TTC549 (cell line): ENCODE results near the gene NPTXR.

ENCODE experiments used
- FAIRE-seq: peaks from 2 replicates; lab custom pipeline; 2012; peaks lifted over from hg19 to GRCh38; lab: Jason Lieb, UNC

The NPTXR gene

DNA sequence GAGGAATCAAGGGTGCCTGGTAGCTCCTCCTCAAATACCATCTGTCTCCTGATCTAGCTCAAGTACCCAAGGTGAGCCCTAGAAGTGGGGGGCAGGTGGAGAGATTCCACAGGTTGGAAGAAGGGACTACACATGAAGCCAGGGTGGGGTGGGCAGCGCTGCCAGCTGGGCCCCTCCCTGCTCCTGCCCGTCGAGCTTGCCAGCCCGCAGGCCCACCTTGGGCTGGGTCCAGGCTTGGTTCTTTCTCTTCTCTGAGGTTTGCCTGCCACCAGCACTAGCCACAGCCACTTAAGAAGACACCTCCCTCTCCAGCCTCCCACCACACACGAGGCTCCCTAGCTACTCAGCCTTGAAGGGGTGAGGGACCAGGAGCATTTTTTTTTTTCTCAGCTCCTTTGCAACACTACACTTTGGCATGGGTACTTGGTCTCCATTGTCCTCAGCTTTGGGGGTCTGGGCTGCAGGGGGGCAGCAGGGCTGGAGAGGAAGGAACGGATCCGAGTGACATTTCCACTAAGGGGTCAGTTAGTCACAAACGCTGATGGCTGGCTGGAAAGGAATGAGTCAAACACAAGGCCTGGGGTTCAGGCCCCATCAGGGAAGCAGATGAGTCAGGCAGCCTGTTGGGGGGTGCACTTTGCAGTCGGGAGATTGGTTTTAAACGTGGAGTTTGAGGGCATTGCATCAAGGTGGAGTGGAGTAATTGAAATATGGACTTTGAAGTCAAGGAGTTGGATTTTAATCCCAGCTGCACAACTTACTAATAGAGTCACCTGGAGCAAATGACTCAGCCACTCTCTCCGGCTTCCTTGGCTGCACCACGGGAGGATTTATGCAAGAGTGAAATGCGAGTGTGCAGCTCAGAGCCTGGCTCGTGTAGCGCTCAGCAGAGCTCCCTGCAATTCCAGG, 7.4 kb upstream of the NPTXR start:
- no peak for FAIRE-seq

GRCh38 chr22:38850399-38850798, 6.6 kb upstream of the NPTXR start:
- FAIRE-seq: no peak

GRCh38 chr22:38849811-38850210, 6.0 kb upstream of the NPTXR start:
- no peak for FAIRE-seq

DNA sequence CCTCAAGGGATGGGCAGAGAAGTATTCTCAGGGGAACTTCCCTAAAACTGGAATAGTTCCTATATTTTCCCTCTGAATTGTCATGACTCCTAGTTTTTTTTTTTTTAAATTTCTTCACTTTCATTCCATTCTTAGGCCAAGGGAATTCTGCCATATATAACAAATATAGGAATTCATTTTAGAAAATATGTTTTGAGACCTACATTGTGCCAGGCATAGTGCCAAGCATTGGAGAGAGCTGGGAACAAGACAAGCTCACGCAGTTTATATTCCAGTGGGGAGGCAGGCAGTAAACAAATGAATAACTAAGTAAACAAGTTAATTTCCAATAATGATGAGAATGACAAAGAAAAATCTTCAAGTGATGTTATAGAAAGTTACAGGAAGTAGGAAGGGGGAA, 2.6 kb upstream of the NPTXR start:
- FAIRE-seq: no peak

DNA sequence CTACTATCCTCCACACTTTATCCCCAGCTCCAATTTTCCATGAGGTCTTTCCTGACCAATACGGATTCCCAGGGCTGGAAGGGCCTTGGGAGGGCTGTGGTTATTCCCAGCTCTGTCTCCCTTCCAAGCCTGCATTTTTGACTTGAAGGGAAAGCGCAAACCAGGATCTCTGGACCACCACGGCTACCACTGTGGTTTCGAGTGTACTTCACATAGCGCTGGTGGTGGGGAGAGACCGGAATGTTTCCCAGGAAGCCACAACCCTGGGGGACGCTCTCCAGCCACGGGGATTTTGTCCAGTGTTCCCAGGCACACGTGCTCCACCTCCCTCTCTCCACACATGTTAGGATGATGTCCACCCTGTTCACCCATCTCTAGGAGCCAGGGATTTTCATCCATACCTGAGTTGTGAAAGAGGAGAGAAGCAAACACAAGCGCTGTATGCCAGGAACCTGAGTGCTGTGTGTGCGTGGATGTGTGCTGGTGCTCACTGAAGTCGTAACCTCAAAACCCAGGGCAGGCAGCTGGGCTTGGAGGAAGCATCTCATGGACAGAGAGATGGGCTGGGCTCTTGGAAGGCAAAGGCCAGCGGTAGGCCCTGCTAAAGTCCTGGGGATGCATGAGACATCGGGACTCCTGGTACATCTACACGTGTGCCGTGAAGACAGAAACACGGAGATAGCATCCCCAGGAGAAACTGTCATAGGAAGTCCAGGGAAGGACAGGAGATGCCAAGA, 1.3 kb upstream of the NPTXR start:
- no peak for FAIRE-seq

DNA sequence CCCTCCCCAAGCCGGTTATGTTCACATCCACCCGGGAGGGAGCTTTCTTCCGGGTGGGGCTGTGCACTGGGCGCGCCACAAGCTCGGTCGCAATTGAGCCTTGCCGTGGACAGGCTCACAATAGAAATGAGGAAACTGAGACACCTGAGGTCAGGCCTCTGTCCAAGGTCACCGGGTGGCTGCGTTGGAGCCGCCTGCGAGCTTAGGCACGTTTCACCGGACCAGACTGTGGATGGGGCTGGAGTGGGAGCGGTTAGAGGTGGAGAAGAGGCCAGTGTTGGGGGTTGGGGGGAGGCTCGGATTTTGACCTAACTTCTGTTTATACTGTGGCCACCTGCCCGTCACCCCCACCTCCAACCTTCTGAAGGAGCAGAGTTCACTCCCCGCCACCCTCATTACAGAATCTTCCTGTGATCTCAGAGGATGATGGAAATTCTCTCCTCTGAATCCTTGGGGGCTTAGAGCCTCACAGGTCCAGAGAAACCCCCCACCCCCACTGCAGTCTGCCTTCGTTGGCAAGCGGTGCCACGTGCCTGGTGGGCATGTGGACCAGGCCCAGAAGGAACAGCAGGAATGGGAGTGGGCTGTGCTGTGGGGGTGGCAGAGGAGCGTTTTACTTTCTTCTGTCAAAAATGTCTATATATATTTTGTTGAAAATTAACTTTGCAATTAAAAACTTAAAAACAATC, 631 bp upstream of the NPTXR start:
- FAIRE-seq: no peak

GRCh38 chr22:38843201-38843656, 599 bp downstream of the NPTXR start:
- FAIRE-seq: no peak

- FAIRE-seq: no peak
These were observed 1.2 kb downstream of the NPTXR start for GRCh38 chr22:38842512-38843200.

- no peak for FAIRE-seq
These were observed 2.2 kb downstream of the NPTXR start for GRCh38 chr22:38841635-38842034.

DNA sequence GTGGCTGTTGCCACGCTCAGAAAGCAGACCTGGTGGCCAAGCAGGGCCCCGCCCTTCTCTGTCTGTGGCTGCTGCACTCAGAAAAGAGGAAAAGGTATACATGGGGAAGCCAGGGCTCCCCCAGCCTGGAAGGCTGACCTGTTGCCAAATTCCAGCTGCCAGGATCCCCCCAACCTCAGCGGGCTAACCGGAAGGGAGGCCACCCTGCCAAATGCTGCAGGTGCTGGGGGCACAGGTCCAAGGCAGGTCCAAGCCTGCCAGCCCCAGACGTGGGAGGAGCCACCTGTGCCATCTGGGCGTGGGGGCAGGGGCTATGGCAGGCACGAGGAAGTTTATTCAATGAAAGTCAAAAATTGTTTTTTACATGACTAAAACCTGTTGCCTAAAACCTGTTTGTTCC, 2.6 kb downstream of the NPTXR start:
- FAIRE-seq: no peak

DNA sequence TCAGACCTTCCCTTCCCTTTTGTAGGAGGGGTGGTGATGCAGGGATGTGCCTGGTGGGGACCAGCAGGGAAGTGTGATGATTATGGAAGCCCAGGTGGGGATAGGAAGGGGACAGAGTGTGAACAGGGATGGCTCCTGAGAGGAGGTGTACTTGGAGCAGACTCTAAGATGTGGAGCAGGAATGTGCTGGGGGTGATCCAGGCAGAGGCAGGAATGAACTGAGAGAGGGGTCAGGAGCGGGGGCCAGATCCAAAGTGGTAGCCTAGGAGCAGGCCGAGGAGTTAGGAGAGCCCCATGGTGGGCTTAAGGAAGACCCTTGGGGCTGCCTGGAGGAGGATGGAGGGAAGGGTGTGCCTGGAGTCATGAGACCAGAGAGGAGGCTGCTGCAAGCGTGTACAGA, 3.7 kb downstream of the NPTXR start:
- no peak for FAIRE-seq

DNA sequence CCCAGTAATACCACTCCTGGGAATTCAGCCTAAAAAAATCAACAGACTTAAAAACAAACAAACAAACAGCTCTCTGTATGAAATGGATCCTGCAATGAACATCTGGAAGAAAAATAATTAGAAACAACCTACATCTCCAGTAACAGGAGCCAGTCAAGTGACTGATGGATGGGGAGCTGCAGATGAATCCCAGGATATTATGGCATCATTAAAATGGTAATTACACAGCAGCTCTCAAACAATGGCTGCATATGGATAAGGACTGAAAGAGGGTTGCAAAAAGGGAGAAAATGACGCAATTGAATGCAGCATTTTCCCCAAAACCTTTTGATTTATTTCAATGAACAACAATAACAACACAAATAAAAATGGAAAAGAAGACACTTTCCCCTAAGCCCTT, 4.1 kb downstream of the NPTXR start:
- no peak for FAIRE-seq

DNA sequence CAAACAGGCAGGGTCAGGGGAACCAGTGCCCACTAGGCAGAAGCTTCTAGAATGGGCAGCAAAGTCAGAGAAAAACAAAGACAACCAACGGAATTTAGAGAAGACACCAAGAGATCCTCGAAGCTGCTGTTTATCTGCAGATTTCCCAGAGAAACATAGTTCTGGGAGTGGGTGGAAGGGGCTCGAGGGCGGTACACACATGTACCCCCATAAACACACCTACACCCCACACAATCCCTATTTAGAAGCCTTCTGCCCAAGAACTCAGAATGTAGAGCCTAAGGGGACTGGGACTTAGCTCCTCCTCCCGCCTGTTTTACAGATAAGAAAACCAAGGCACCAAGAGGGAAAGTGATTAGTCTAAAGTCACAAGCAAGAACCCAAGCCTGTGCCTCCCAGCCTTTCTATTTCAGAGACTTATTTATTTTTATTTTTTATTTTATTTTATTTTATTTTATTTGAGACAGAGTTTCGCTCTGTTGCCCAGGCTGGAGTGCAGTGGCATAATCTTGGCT, 6.4 kb downstream of the NPTXR start:
- no peak for FAIRE-seq

- FAIRE-seq: no peak
These were observed 7.9 kb downstream of the NPTXR start for GRCh38 chr22:38835888-38836301.

DNA sequence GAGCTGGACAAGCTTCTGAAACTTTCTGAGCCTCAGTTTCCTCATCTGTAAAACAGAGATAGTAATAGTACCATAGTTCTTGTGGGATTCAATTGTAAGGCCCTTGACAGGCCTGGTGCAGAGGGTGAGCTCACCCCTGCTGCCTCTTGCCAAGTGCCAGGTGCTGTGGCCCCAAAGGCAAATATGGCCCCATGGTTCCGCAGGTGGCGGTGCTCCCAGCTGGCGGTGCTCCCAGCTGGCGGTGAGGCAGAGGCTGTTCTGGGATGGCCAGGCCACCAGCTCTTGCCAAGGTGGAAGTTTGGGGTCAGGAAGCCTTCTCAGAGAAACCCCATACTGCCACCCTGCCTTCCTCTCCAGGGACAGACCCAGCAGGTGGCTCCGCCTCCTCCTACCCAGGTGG, 8.8 kb downstream of the NPTXR start:
- no peak for FAIRE-seq

- FAIRE-seq: no peak
These were observed 9.4 kb downstream of the NPTXR start for GRCh38 chr22:38834215-38834953.

GRCh38 chr22:38833061-38833460, 10.8 kb downstream of the NPTXR start:
- no peak for FAIRE-seq

- FAIRE-seq: no peak
These were observed 11.5 kb downstream of the NPTXR start for GRCh38 chr22:38832005-38832978.

DNA sequence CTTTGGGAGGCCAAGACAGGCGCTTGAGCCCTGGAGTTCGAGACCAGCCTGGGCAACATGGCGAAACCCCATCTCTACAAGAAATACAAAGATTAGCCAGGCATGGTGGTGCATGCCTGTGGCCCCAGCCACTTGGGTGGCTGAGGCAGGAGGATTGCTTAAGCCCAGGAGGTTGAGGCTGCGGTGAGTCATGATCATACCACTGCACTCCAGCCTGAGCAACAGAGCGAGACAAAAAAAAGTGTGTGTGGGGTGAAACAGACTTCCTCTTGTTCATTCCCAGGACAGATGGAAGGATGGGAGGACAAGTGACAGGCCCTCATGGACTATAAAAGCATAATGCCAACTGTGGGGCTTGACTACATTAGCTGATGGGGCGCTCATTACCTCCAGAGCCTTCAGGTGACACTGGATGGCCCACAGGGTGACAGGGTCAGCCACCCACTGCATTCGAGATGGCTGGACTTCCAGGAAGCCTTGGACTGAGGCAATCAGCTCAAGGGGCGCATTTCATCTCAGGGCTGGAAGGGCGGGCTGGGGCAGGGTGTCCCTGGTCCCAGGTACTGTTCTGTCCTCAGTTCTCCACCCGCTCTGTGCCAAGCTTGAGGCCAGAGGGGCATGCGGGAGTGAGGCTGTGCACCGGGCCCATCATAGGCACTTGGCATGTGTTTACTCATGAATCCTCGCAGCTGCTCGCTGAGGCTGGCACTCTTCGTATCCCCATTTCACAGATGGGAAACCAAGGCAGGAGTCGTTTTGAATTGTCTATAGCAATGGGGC, 12.5 kb downstream of the NPTXR start:
- FAIRE-seq: no peak

DNA sequence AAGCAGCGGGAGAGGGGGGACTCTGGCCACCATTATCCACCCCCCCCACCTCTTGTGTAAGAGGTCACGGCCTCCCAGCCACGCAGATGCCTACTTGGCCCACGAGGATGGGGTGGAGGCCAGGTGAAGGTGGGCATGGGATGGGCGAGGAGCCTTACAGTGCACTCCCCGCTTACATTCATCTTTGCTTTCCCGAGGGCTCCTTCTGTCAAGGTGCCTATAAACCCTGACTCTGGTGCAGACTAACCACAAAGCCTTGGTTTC, 13.1 kb downstream of the NPTXR start:
- no peak for FAIRE-seq
